ENCODE results near the gene MAGI1. TPM values are rescaled to one million over a fixed set of nuclear protein-coding genes. Genes with fewer than 3 reads are reported as not detected.
"Not testable (repeated sequence)": the region's sequence is repeated elsewhere in the genome, so short reads cannot be mapped to it uniquely, and the experiment has no call there.

MAGI1 gene
- total RNA-seq, 1 donor from 2014 or later = 34.1 TPM

GRCh38 chr3:65563861-65564260 lies 474.9 kb downstream of the MAGI1 start:
- no peak for ATAC-seq (ENCODE audit: poor library complexity)
- intact Hi-C loops (cut with DNase I) = no loop called here
- no peak for DNase-seq

DNA sequence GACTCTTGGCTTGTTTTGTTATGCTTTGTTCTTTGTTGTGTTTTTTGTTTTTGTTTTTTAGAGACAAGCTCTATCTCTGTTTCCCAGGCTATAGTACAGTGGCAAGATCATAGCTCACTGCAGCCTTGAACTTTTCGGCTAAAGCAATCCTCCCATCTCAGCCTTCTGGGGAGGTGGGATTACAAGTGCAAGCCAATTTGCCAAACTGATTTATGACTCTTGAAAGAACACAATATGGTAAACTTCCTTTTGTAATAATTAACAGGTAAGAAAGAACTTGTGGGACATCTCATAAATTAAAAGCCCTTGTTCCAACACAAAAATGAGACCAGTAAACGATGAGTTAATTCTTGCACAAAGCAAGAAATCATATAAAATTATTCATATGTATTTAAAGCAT lies 476.3 kb downstream of the MAGI1 start:
- no peak for DNase-seq
- intact Hi-C loops (cut with DNase I) = no loop called here
- ATAC-seq (ENCODE audit: poor library complexity) = no peak

GRCh38 chr3:65561617-65562016 lies 477.1 kb downstream of the MAGI1 start:
- DNase-seq (no peak), ATAC-seq (ENCODE audit: poor library complexity) (no peak)
- intact Hi-C loops (cut with DNase I) = no loop called here

DNA sequence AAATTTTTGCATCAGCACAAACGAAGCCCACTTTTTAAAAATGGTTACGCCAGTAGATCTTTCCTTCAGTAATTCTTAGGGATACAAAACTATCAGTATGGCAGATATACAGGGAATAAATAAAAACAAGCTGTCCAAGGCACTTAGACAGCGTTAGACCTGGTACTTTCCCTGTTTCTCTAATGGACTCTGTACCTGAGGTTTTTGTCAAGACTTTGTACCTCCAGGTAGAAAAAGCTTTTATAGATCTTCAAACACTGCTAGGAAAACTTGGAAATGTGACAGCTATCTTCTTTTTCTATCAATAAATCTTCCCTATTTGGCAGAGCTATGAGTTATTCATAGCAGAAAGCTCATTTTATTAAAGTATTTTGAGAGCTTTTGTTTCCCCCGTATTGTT lies 477.8 kb downstream of the MAGI1 start:
- ATAC-seq (ENCODE audit: poor library complexity) (no peak), DNase-seq (no peak)
- intact Hi-C loops (cut with DNase I) = no loop called here

DNA sequence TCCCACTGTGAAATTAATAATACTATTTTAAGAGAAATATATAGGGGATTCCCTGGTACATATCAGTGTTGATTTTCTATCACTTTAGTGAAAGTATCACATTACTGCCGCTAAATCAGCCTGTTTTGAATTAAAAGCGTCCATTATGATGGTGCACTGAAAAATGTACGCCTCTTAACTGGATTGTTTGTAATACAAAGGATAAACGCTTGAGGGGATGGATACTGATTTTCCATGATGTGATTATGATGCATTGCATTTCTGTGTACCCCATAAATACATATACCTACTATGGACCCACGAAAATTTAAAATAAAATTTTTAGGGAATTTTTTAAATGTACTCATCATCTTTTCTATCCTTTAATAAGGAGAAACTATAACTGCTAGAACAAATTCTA lies 478.6 kb downstream of the MAGI1 start:
- intact Hi-C loops (cut with DNase I) = no loop called here
- DNase-seq (no peak), ATAC-seq (ENCODE audit: poor library complexity) (no peak)

- no peak for ATAC-seq (ENCODE audit: poor library complexity)
- no peak for DNase-seq
- intact Hi-C loops (cut with DNase I) = no loop called here
These were observed 479.1 kb downstream of the MAGI1 start for GRCh38 chr3:65559643-65560042.

DNA sequence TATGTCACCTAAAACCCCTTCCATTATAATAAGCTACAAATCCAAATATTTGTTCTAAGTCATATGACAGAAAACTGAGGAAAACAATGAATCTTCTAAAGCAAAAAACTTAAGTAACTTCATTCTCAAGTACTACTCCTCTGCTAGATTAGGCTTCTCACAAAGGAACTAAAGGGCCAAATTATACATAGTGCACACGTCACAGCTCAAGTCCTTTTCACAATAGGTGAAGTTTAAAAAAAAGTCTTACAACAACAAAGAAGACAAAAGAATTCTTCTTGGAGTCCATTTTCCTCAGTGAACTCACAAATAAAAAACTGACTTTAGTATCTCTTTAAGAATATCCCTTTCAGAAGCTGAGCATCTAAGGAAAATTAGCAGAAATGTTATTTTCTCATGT lies 479.9 kb downstream of the MAGI1 start:
- intact Hi-C loops (cut with DNase I) = no loop called here
- DNase-seq = no peak
- ATAC-seq (ENCODE audit: poor library complexity) = no peak

- ATAC-seq (ENCODE audit: poor library complexity) = peak; percentile 50
- DNase-seq = no peak
- intact Hi-C loops (cut with DNase I) = no loop called here
These were observed 480.7 kb downstream of the MAGI1 start for GRCh38 chr3:65557899-65558564.

DNA sequence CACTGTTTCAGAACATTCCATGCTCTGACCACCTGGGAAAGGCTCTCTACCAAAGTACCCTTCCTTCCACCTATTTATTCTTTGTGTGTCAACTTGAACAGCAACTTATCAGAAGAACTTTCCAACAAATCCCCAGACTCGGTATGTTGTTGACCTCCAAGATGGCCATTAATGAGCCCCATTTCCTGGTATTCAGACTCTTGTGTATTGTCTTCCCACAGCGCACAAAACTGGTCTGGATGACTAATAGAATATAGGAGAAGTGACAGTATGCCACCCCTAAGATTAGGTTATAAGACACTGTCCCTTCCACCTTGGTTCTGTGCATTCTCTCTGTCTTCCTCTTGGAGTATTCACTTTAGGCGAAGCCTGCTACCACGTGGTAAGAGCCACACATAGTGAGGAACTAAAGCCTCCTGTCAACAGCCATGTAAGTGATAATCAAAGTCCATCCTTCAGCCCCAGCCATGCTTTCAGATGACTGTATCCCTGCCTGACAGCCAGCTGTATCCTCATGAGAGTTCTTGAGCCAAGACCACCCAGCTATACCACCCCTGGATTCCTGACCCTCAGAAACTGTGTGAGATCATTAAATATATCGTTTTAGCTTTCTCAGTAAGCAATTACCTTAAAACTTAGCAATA lies 481.7 kb downstream of the MAGI1 start:
- intact Hi-C loops (cut with DNase I) = no loop called here
- DNase-seq = no peak
- peak; percentile 21 for ATAC-seq (ENCODE audit: poor library complexity)

GRCh38 chr3:65552434-65552833 lies 486.3 kb downstream of the MAGI1 start:
- intact Hi-C loops (cut with DNase I) = no loop called here
- no peak for DNase-seq
- ATAC-seq (ENCODE audit: poor library complexity) = no peak

GRCh38 chr3:65551945-65552344 lies 486.8 kb downstream of the MAGI1 start:
- intact Hi-C loops (cut with DNase I) = no loop called here
- ATAC-seq (ENCODE audit: poor library complexity) (peak; percentile 13), DNase-seq (no peak)

GRCh38 chr3:65550137-65550536 lies 488.6 kb downstream of the MAGI1 start:
- DNase-seq = no peak
- peak; percentile 24 for ATAC-seq (ENCODE audit: poor library complexity)
- intact Hi-C loops (cut with DNase I) = no loop called here

GRCh38 chr3:65549626-65549959 lies 489.1 kb downstream of the MAGI1 start:
- ATAC-seq (ENCODE audit: poor library complexity) (no peak), DNase-seq (no peak)
- intact Hi-C loops (cut with DNase I) = loop anchor here (10.0 kb wide), 1 partner anchor 125 kb away; no protein-coding TSS in a partner anchor

DNA sequence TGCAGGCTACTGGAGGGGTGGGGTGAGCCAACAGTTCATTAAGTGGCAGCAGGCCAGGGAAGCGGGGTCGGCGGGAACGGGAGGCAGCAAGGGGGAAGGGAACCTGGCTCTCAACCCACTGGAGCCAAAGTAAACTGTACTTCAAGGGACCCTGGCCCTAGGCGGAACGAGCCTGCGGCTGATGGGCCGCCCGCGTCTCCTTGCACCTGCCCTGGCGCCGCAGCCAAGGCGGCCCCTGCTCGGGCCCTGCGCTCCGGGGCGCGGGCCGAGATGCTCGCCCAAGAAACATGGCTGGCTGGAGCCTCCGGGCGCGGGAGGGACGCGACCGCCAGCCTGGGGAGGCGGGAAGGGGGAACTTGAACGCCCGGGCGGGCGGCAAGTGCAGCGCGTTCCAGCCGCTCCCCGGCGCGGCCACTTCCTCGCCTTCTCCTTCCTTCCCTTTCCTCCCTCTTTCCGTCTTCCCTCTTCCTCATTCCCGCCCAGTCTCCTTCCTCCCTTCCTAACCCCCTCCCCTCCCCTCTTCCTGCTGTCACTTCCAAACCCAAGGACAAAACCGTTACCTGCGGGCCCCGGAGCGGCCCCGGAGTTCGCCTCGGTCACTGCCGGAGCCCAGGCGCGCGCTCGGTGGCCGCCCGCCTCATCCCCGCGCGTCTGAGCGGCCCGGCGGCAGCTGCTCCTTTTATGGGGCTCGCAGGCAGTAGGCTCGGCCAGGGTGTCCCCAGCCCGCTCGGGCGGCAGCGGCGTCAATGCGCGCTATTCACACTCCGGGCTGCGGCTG lies 489.7 kb downstream of the MAGI1 start:
- peak; percentile 48 for DNase-seq
- ATAC-seq (ENCODE audit: poor library complexity) = peak; percentile 86
- intact Hi-C loops (cut with DNase I) = loop anchor here (10.0 kb wide), 1 partner anchor 126 kb away; no protein-coding TSS in a partner anchor

- intact Hi-C loops (cut with DNase I) = loop anchor here (10.0 kb wide), 1 partner anchor 129 kb away; no protein-coding TSS in a partner anchor
- ATAC-seq (ENCODE audit: poor library complexity) = no peak
- DNase-seq = no peak
These were observed 493.3 kb downstream of the MAGI1 start for GRCh38 chr3:65545429-65545828.

- not testable (repeated sequence) for ATAC-seq (ENCODE audit: poor library complexity)
- intact Hi-C loops (cut with DNase I) = loop anchor here (10.0 kb wide), 1 partner anchor 131 kb away; no protein-coding TSS in a partner anchor
These were observed 495.3 kb downstream of the MAGI1 start for GRCh38 chr3:65543391-65543790.

GRCh38 chr3:65540666-65541065 lies 498.1 kb downstream of the MAGI1 start:
- intact Hi-C loops (cut with DNase I) = loop anchor here (10.0 kb wide), 1 partner anchor 134 kb away; no protein-coding TSS in a partner anchor
- ATAC-seq (ENCODE audit: poor library complexity) (no peak), DNase-seq (no peak)

More at GRCh38 chr3:65543391-65543790, 495.3 kb downstream of the MAGI1 start:
- DNase-seq = not testable (repeated sequence)

- intact Hi-C loops (cut with DNase I) = loop anchor here (10.0 kb wide), 1 partner anchor 135 kb away; no protein-coding TSS in a partner anchor
- no peak for DNase-seq
- no peak for ATAC-seq (ENCODE audit: poor library complexity)
These were observed 499.1 kb downstream of the MAGI1 start for GRCh38 chr3:65539616-65540015.

- ATAC-seq (ENCODE audit: poor library complexity) (no peak), DNase-seq (no peak)
- intact Hi-C loops (cut with DNase I) = no loop called here
These were observed 500.6 kb downstream of the MAGI1 start for GRCh38 chr3:65538101-65538500.

- intact Hi-C loops (cut with DNase I) = no loop called here
- DNase-seq (no peak), ATAC-seq (ENCODE audit: poor library complexity) (no peak)
These were observed 501.6 kb downstream of the MAGI1 start for GRCh38 chr3:65537109-65537508.

All from Right ventricle myocardium superior (tissue), 1 donor.